Endothelial cell of umbilical vein (primary cell): Measurements from ENCODE around the gene FRMD5.

Experiments
- CTCF ChIP-seq, 2 donors: IDR thresholded peaks; 1 replicate in 1 of 2; 2 replicates in 1 of 2; pipeline ENCODE4 v1.5.1; 2011; ENCODE audit warnings: low read length in 2 of 2, mild to moderate bottlenecking in 2 of 2, moderate library complexity in 2 of 2, control low read depth in 1 of 2, inconsistent platforms in 1 of 2, low read depth in 1 of 2; ENCODE audit not compliant: insufficient read depth in 1 of 2; ENCODE audit errors: extremely low read depth in 1 of 2
- EZH2 ChIP-seq: IDR thresholded peaks from 2 replicates; pipeline ENCODE4 v1.6.1; 2012; ENCODE audit warnings: borderline replicate concordance, low read depth, mild to moderate bottlenecking, moderate library complexity, low read length, inconsistent platforms; ENCODE audit not compliant: severe bottlenecking
- JUN ChIP-seq: IDR thresholded peaks from 2 replicates; pipeline ENCODE4 v1.6.1; 2011; ENCODE audit warnings: borderline replicate concordance, low read depth; ENCODE audit not compliant: insufficient read length, insufficient read depth
- MAX ChIP-seq: IDR thresholded peaks from 2 replicates; pipeline ENCODE4 v1.6.1; 2011; ENCODE audit not compliant: insufficient read depth, insufficient read length
- MYC ChIP-seq: IDR thresholded peaks from one replicate; pipeline ENCODE4 v1.6.1; 2011; ENCODE audit warnings: mild to moderate bottlenecking, low read depth, low read length
- POLR2A ChIP-seq: IDR thresholded peaks from 2 replicates; pipeline ENCODE4 v1.6.1; 2012; ENCODE audit warnings: low read depth, mild to moderate bottlenecking, control low read depth, low read length
- POLR2AphosphoS5 ChIP-seq: IDR thresholded peaks from 2 replicates; pipeline ENCODE4 v1.6.1; 2012; ENCODE audit warnings: low read depth, mild to moderate bottlenecking, control low read depth, low read length, moderate library complexity; ENCODE audit not compliant: insufficient read depth

GRCh38 chr15:43899928-43900327 lies 295.1 kb downstream of the FRMD5 start:
- TF ChIP-seq CTCF (IDR thresholded peaks at IDR 0.05; ENCODE audit: extremely low read depth in 1 of 2, insufficient read depth in 1 of 2, low read depth in 1 of 2, low read length in 2 of 2) = no peak
- no peak for TF ChIP-seq MAX
- no peak for TF ChIP-seq EZH2
- no peak for TF ChIP-seq POLR2A
- no peak for TF ChIP-seq POLR2AphosphoS5
- no peak for TF ChIP-seq MYC
- no peak for TF ChIP-seq JUN
